AG04450 (cell line): ENCODE data around the gene ABHD12. TPM values are rescaled to one million over a fixed set of nuclear protein-coding genes. Genes with fewer than 3 reads are reported as not detected.

ENCODE experiments used
- CTCF ChIA-PET: fragments of 300-600, 350-600 bp; formaldehyde crosslinking; extraction: SDS; loops from one replicate; lab custom pipeline; 2022; ENCODE audit warnings: antibody characterized with exemption, inconsistent platforms; lab: Charles Lee
- POLR2A ChIA-PET: fragments of 350-600 bp; formaldehyde crosslinking; extraction: SDS; loops from one replicate; lab custom pipeline; 2021; ENCODE audit warnings: antibody characterized with exemption, inconsistent platforms; lab: Yijun Ruan, JAX
- DNase-seq: peaks from one replicate; pipeline ENCODE4 v3.0.0-alpha.2; 2011; ENCODE audit warnings: low read depth, low spot score
- H3K27ac ChIP-seq: one replicate; pipeline ENCODE4 v1.5.1; 2012; ENCODE audit warnings: low read depth, low read length, control low read depth
- H3K27me3 ChIP-seq: one replicate; pipeline ENCODE4 v1.6.0; 2012; ENCODE audit warnings: low read length; ENCODE audit not compliant: control insufficient read depth, insufficient read depth
- H3K4me3 ChIP-seq: 2 replicates; pipeline ENCODE4 v1.5.1; 2011; ENCODE audit warnings: mild to moderate bottlenecking, low read depth, low read length, control low read depth
- H3K9me3 ChIP-seq: 2 replicates; pipeline ENCODE4 v1.5.1; 2012; ENCODE audit warnings: low read length; ENCODE audit not compliant: control insufficient read depth, insufficient read depth
- polyA plus RNA-seq: library from polyadenylated mRNA; depleted of rRNA; stranded (reverse); fragments of >200 nt; gene quantifications from 2 replicates; pipeline ENCODE4 v1.2.3, GENCODE V29; 2011
- TF ChIP-seq, protein P1 (sequence below): IDR thresholded peaks from 2 replicates; pipeline ENCODE4 v1.5.1; 2011; ENCODE audit warnings: low read depth, low read length, control low read depth, inconsistent platforms

Gene ABHD12
- polyA plus RNA-seq, 1 experiment = 33.6 TPM

- Histone ChIP-seq H3K27ac (no peak overlapping the region), H3K4me3 (no peak overlapping the region), H3K27me3 (no peaks in the 10 kb centered on the region), H3K9me3 (no peaks in the 10 kb centered on the region; the same call in 1 of the 2 replicates)
- ChIA-PET CTCF (no interaction called here), POLR2A (no interaction called here)
- TF ChIP-seq, protein P1, sequence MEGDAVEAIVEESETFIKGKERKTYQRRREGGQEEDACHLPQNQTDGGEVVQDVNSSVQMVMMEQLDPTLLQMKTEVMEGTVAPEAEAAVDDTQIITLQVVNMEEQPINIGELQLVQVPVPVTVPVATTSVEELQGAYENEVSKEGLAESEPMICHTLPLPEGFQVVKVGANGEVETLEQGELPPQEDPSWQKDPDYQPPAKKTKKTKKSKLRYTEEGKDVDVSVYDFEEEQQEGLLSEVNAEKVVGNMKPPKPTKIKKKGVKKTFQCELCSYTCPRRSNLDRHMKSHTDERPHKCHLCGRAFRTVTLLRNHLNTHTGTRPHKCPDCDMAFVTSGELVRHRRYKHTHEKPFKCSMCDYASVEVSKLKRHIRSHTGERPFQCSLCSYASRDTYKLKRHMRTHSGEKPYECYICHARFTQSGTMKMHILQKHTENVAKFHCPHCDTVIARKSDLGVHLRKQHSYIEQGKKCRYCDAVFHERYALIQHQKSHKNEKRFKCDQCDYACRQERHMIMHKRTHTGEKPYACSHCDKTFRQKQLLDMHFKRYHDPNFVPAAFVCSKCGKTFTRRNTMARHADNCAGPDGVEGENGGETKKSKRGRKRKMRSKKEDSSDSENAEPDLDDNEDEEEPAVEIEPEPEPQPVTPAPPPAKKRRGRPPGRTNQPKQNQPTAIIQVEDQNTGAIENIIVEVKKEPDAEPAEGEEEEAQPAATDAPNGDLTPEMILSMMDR = no peak
- DNase-seq = no peak
Observed at GRCh38 chr20:25285856-25286798, 104.5 kb downstream of the ABHD12 start.

- TF ChIP-seq, protein P1 = no peak
- POLR2A ChIA-PET = no interaction called here
- H3K4me3 ChIP-seq = no peak overlapping the region
- H3K27ac ChIP-seq = no peak overlapping the region
- DNase-seq = no peak
- CTCF ChIA-PET = no interaction called here
- no peaks in the 10 kb centered on the region; the same call in 1 of the 2 replicates for H3K9me3 ChIP-seq
- H3K27me3 ChIP-seq = no peaks in the 10 kb centered on the region
Observed at GRCh38 chr20:25285091-25285647, 105.5 kb downstream of the ABHD12 start.

- TF ChIP-seq, protein P1 = no peak
- Histone ChIP-seq H3K27me3 (no peaks in the 10 kb centered on the region), H3K9me3 (no peaks in the 10 kb centered on the region; the same call in 1 of the 2 replicates), H3K4me3 (no peak overlapping the region), H3K27ac (no peak overlapping the region)
- DNase-seq = no peak
- ChIA-PET CTCF (no interaction called here), POLR2A (no interaction called here)
Observed at GRCh38 chr20:25284131-25284601, 106.5 kb downstream of the ABHD12 start.

- POLR2A ChIA-PET = no interaction called here
- Histone ChIP-seq H3K4me3 (no peak overlapping the region), H3K27me3 (no peaks in the 10 kb centered on the region), H3K9me3 (no peaks in the 10 kb centered on the region; the same call in 1 of the 2 replicates), H3K27ac (no peak overlapping the region)
- TF ChIP-seq, protein P1 = no peak
- DNase-seq = no peak
- CTCF ChIA-PET = no interaction called here
Observed at GRCh38 chr20:25283221-25283951, 107.2 kb downstream of the ABHD12 start.
